ENCODE data around the gene ZFP37.
"Not testable (repeated sequence)": the region's sequence is repeated elsewhere in the genome, so short reads cannot be mapped to it uniquely, and the experiment has no call there.

Gene ZFP37

DNA sequence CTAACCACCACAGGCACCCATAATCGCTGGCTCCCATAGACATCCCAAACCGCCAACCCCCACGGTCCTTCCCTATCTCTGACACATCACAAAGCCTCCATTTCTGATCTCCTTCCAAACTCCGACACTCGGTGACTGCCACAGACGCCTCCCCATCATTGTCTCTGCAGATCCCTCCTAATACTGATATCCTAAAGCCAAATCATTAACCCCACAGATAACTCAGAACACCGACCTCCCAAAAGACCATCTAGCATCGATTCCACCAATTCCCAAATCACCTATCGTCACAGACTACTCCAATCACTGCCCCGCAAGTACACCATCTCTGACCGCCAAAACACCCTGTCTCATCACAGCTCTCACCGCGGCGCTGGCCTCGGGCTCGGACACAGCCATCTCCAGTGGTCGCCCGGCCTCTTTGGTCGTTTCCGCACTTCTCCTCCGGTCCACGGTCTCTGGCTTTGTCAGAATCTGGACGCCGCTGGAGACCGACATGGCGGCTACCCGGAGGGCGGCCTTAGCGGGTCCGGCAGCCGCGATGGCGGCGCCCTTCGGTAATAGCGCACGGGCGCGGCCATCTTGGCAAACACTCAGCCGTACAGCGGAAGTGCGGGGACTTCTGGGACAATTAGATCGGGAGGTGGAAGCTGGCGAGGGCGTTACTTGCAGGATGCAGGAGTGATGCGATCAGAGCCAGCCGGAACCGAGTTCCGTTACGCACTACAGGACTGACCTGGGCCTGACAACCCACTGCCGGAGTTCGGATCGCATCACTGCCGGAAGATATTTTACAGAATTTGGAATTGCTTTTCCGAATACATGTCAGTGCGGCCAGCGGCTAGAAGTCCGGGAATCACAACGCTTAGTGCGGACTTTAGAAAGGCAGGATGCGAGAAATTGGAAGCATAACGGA is at the start of gene ZFP37:
ZFP37 (minus strand) TSS at position 534 of the 916 bp plus-strand sequence; CDS start at position 498, 36 bp downstream.
- peak; percentile 92 to 94 for DNase-seq

DNA sequence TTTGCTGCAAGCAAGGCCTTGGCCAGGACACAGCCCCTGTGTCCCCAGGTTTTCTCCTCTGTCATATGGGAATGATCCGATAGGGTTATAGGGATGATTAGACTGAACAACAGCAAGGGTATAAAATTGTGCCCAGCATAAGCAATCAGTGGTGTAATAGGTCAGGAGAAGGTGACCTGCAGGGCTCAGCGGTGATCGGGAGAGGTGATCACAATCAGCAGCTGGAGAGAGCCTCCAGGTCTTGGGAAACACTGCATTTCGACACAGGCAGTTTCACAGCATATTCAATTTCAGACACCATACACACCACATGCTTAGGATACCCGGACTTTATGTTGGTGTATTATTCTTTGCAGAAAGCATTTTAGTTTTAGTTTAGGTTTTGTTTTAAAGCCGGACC is 48.8 kb upstream of the ZFP37 start:
- DNase-seq, result not testable (repeated sequence)

DNA sequence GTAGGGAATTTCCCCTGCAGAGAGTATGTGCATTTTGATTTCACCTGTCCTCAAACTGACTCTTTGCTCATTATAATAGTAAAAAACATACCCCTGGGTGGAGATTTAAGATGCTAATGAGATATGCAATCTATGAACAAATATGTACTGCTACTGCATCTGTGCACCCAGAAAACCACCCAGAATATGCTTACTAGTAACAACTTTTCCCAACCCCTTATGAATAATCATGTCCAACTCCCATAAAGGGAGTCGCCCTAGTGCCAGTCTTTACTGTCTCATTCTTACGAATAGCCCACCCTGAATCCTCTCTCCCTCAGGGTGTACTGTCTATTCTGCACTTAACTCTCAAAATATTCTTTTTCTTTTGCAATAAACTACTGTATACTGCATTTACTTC is 39.0 kb upstream of the ZFP37 start:
- no peak for DNase-seq

DNA sequence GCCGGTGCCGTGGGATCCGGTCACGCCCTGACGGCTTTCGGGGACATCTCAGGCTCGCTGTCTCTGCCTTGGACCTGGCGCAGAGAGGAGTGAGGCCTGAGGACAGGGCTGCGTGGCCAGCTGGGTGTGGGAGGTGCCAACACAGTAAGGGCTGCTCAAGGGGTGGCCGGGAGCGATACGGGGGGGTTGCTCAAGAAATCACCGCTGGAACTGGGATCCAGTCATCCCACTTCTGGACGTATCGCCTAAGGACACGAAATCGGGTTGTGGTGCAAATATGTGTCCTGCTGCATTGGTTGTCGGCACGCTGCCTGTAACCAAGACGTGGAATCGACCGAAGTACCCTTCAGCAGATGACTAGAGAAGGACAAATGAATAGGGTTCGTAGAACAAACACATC is 33.4 kb upstream of the ZFP37 start:
- DNase-seq, result not testable (repeated sequence)

DNA sequence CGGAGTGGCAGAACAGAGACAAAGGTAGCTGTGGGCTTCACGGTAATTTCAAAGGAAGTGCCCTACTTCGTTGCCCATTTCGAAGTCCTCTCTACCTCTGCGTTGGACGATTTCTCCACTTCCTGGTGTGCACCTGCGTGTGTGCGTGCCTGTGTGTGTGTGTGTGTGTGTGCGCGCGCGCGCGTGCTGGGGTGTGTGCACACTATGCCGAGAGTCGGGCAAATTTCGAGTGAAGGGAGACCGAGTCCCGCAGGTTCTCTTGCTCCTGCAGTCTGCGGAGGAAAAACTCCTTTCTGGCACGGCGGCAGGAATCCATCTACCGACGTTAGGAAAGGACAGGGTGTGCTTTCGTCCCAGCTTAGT is 32.6 kb upstream of the ZFP37 start:
- DNase-seq, result not testable (repeated sequence)

DNA sequence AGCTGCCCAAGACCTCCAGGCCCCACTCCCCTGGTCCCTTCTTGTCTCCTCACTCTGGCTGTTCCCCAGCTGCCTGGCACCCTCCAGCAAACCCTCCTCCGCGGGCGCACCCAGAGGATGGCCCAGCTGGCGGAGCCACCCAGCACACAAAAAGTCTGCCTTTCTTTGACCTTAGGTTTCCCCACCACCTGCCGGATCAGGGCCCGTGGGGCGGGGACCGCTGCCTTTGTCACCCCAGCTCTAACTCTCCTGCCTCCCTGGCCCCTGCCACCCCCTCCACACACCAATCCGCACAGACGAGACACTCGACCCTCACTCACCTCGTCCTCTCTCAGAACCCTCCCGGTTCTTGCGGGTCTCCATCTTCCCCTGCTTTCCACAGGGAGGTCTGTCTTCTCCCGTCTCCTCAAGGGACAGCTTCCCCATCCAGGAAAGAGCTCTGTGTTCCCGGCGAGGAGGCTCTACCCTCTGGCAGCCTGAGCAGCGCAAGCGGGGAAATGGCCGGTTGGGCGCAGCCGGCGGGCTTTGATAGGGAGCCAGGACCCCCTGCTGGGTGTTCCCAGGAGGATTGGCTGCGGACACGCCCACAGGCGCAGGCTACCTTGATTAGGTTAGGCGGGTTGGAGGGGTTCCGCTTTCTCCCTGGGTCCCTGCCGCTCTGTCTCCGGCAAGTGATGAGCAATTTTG is 32.1 kb upstream of the ZFP37 start:
- DNase-seq, result not testable (repeated sequence)

DNA sequence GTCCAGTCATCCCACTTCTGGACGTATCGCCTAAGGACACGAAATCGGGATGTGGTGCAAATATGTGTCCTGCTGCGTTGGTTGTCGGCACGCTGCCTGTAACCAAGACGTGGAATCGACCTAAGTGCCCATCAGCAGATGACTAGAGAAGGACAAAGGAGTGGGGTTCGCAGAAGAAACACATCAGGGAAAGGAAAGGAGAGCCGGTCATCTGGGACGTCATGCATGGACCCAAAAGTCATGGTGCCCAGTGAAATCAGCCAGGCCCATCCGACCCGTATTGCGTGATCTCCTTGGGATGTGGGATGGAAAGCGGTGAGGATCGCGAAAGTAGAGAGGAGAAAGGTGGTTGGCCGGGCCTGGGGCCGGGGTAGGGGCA is 6.4 kb upstream of the ZFP37 start:
- DNase-seq, result not testable (repeated sequence)

DNA sequence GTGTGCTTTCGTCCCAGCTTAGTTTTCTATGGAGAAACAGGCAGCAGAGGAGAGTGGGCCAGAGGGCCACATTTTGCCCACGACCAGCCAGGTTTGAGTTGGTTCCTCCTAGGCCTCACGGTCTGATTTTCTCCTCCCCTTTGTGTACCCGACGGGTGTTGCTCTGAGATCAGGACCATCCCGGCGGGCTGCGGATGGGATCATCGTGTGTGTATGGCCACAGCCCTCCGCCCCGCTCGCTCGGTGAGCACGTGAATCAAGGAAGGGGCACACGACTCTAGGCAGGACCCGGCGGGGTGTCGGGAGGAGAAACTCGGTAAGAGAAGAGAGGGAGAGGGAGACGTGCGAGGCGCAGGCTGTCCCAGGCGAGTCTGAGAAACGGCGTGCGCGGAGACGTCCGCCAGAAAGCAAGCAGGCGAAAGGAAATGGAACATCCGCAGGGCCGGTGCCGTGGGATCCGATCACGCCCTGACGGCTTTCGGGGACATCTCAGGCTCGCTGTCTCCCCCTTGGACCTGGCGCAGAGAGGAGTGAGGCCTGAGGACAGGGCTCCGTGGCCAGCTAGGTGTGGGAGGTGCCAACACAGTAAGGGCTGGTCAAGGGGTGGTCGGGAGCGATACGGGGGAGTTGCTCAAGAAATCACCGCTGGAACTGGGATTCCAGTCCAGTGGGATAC is 5.9 kb upstream of the ZFP37 start:
- not testable (repeated sequence) for DNase-seq

DNA sequence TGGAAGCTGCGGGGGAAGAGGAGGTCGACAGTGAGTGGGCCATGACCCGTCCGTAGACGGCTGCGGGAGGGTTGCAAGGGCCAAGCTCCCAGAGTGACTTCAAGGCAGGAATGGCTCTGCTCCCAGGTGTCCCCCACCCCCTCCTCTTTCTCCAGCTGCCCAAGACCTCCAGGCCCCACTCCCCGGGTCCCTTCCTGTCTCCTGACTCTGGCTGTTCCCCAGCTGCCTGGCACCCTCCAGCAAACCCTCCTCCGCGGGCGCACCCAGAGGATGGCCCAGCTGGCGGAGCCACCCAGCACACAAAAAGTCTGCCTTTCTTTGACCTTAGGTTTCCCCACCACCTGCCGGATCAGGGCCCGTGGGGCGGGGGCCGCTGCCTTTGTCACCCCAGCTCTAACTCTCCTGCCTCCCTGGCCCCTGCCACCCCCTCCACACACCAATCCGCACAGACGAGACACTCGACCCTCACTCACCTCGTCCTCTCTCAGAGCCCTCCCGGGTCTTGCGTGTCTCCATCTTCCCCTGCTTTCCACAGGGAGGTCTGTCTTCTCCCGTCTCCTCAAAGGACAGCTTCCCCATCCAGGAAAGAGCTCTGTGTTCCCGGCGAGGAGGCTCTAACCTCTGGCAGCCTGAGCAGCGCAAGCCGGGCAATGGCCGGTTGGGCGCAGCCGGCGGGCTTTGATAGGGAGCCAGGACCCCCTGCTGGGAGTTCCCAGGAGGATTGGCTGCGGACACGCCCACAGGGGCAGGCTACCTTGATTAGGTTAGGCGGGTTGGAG is 4.7 kb upstream of the ZFP37 start:
- not testable (repeated sequence) for DNase-seq

DNA sequence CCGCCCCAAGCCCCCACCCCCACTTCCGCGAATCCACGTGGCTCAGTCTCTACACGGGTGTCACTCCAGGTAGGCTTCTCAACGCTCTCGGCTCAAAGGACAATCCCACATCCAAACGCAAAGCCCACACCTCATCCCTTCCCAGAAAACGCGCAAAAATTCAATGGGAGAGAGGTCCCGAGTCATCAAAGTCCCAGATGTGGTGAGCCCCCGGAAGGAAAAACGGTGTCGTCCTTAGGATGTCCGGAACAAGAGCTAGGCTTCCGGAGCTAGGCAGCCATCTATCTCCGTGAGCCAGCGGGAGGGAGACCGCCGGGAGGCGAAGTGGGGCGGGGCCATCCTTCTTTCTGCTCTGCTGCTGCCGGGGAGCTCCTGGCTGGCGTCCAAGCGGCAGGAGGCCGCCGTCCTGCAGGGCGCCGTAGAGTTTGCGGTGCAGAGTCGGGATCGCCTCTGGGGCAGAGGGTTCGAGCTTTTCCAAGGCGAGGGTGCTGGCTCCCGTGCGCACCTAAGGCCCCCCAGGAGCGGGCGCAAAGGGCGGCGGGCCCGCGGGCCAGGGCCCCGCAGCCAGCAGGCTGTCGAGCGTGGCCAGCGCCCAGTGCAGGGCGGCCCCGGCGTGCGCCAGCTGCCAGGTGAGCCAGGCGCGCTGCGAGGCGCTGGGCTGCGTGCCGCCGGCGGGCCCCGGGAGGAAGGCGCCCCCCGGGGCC is 3.2 kb upstream of the ZFP37 start:
- not testable (repeated sequence) for DNase-seq

DNA sequence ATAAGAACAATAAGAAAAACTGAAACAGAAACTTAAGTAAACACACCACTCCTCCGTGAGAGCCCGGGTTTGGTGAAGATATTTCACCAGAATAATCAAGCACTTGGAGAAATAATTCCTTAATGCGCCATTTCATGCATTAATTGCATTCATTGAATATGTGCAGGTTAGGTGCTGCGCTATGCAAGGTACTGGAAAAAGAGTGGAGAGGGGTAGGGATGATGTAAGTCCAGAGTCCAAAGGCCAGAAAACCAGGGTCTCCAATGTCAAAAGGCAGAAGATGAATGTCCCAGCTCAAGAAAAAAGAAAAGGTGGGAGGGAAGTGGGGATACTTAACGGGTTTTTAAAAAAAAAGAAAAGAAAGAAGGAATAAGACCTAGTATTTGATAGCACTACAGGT is 669 bp upstream of the ZFP37 start:
- no peak for DNase-seq

DNA sequence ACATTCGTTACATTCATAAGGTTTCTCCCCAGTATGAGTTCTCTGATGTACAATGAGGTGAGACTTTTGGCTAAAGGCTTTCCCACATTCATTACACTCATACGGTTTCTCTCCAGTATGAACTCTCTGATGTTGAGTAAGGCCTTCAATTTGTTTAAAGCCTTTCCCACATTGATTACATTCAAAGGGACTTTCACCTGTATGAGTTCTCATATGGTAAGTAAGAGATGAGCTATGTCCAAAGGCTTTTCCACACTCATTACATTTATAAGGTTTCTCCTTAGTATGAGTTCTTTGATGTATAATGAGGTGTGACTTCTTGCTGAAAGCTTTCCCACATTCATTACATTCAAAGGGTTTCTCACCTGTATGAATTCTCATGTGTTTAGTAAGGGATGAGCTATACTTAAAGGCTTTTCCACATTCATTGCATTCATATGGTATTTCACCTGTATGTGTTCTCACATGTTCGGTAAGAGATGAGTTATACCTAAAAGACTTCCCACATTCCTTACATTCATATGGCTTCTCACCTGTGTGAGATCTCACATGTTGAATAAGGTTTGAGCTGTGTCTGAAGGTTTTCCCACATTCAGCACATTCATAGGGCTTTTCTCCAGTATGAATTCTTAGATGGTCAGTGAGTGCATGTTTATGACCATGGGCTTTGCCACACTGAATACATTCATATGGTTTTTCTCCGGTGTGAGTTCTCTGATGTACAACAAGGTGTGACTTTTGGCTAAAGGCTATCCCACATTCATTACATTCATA is 13.5 kb downstream of the ZFP37 start:
- no peak for DNase-seq

DNA sequence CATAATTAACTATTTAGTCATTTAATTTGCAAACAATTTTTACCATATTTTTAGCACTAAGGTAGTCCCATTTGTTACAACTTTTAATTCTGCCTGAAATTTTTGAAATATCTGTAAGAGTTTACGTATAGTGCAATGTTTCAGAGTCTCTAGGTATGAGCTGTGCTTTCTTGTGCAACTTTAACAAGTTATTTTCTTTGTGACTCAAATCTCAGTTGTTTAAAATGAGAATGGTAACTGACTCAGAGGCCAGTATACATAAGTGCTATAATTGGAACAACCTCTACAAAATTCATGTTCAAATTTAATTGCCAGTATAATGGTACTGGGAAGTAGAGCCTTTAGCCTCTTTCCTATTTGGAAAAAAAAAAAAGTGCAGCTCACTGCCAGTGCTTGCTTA is 30.3 kb downstream of the ZFP37 start:
- DNase-seq, result no peak

DNA sequence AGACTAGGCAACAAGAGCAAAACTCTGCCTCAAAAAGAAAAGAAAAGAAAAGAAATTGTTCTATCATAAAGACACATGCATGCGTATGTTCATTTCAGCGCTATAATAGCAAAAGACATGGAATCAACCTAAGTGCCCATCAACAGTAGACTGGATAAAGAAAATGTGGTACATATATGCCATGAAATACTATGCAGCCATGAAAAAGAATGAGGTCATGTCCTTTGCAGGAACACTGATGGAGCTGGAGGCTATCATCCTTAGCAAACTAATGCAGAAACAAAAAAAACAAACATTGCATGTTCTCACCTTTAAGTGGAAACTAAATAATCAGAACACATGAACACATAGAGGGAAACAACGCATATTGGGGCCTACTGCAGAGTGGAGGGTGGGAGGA is 38.3 kb downstream of the ZFP37 start:
- no peak for DNase-seq

DNA sequence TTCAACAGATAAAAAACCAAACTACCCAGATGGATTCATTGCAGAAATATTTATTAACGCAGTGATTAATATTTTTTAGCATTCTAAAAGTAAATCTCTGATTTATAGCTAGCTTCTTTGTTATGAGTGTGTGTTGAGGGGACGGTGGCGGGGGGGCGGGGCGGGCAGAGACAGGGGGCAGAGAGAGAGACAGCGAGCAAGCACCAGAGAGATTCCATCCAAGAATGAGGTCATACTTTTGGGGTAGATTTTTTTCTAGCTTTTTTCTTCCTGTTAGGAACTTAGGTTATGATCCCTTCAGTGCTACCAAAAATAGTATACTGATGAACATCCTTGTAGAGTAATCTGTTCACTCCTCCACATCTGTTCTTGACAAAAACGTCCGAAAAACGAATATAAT is 44.0 kb downstream of the ZFP37 start:
- no peak for DNase-seq

DNA sequence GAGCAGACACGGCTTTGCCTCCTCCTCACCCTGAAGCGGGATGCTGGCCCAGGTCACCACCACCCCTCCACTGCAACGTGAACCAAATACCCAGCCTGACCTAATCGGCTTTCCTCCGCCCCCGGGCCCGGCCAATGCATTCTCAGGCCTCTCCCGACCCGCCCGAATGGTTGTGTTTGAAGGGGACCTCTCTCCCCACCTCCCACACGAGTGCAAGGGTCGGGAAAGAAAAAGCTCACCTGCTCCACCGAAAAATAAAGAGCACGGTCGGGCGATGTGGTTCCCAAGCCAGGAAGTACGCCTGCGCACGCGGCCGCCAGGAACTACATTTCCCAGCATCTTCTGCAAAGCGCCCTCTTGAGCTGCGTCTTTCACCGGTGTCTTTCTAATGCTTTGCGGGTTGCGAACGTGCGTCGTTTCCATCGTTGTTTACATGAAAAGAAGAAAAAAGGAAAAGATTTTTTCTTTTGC is 44.6 kb downstream of the ZFP37 start, which contains the start of gene ZNF883:
ZNF883 (minus strand) TSS at position 282 of the 471 bp plus-strand sequence.
- peak; percentile 33 to 41 for DNase-seq

DNA sequence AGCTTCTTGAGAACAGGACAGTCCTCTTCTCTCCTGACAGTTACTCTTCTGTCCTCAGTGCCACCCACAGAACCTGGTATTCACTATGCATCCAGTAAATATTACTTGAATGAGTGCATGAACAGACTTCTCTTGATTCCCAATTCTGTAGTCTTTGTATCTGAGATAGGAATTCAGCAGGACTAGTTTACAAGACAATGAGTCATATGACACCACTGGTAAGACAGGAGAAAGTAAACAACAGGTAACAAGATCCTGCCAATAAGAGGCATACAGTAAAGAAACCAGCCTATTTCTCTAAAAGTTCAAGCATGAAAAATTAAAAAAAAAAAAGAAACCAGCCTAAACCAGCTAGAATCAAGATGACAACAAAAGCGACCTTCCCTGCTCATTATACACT is 50.7 kb downstream of the ZFP37 start:
- no peak for DNase-seq

DNA sequence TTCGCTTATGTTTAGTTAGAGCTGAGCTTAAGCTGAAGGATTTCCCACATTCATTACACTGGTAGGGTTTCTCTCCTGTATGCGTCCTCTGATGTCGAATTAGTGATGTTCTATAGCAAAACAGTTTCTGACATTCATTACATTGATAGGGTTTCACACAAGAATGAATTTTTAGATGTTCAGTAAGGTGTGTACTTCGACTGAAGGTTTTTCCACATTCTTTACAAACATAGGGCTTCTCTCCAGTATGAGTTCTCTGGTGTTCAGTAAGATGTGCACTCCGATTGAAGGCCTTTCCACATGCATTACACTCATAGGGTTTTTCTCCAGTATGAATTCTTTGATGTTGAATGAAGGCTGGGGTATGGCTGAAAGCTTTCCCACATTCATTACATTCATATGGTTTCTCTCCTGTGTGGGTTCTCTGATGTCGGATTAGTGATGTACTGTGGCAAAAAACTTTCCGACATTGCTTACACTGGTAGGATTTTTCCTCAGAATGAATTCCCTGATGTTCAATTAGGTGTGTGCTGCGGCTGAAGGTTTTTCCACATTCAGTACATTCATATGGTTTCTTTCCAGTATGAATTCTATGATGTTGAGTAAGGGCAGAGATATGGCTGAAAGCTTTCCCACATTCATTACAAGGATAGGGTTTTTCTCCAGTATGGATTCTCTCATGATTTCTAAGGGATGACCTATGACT is 59.1 kb downstream of the ZFP37 start:
- DNase-seq, result no peak
